K562 (cell line): Measurements from ENCODE around the gene ZNF22. TPM values are rescaled to one million over a fixed set of nuclear protein-coding genes. Genes with fewer than 3 reads are reported as not detected.
A peak's percentile ranks its signal among the peaks of the same experiment; 100 is the strongest.

Experiments used
- ASH1L ChIP-seq: fragments of 450-650 bp; IDR thresholded peaks from 2 replicates; pipeline ENCODE4 v1.6.1; 2018; ENCODE audit warnings: borderline replicate concordance, mild to moderate bottlenecking, low read depth; ENCODE audit not compliant: partially characterized antibody
- BCOR ChIP-seq: fragments of 450-650 bp; IDR thresholded peaks from 2 replicates; pipeline ENCODE4 v1.6.1; 2016
- E4F1 ChIP-seq: fragments of 250-450 bp; sonication (Bioruptor Pico); IDR thresholded peaks from 2 replicates; pipeline ENCODE4 v1.5.0; 2021; ENCODE audit warnings: mild to moderate bottlenecking, borderline replicate concordance
- ELK1 ChIP-seq: sonication (generic); formaldehyde crosslinking; IDR thresholded peaks from 2 replicates; pipeline ENCODE4 v1.8.1; 2022; ENCODE audit warnings: missing genetic modification reagents
- ETS1 ChIP-seq: conservative IDR thresholded peaks from 2 replicates; pipeline ENCODE4 v1.6.1; 2011; ENCODE audit warnings: low read depth, mild to moderate bottlenecking, low read length; ENCODE audit not compliant: control insufficient read depth
- ETV1 ChIP-seq: fragments of 450-650 bp; conservative IDR thresholded peaks from 2 replicates; pipeline ENCODE4 v1.6.1; 2016; ENCODE audit warnings: missing genetic modification characterization, control low read depth, low read depth, missing compliant biosample characterization
- FOXJ3 ChIP-seq: sonication (generic); formaldehyde crosslinking; IDR thresholded peaks from 2 replicates; pipeline ENCODE4 v1.4.0; 2020; ENCODE audit warnings: mild to moderate bottlenecking, missing genetic modification reagents
- FOXK2 ChIP-seq, 2 experiments: fragments of 450-650 bp; IDR thresholded peaks in 1 of 2; conservative IDR thresholded peaks in 1 of 2; 2 replicates each; pipeline ENCODE4 v1.6.1; 2016; ENCODE audit warnings: low read depth in 2 of 2, mild to moderate bottlenecking in 1 of 2
- HDAC1 ChIP-seq, 2 experiments: fragments of 450-650 bp; IDR thresholded peaks; 2 replicates each; pipeline ENCODE4 v1.6.1; 2016 to 2017; ENCODE audit warnings: inconsistent platforms in 1 of 2, mild to moderate bottlenecking in 1 of 2, moderate library complexity in 1 of 2
- HOXB6 ChIP-seq: fragments of 250-450 bp; sonication (Bioruptor Pico); IDR thresholded peaks from 2 replicates; pipeline ENCODE4 v1.5.1; 2022; ENCODE audit warnings: mild to moderate bottlenecking, borderline replicate concordance
- ILK ChIP-seq: fragments of 450-650 bp; IDR thresholded peaks from 2 replicates; pipeline ENCODE4 v1.6.1; 2016; ENCODE audit warnings: missing genetic modification characterization, low read depth, mild to moderate bottlenecking, missing compliant biosample characterization, moderate library complexity, borderline replicate concordance
- MTA1 ChIP-seq: fragments of 450-650 bp; IDR thresholded peaks from 2 replicates; pipeline ENCODE4 v1.6.1; 2017; ENCODE audit warnings: borderline replicate concordance
- NRF1 ChIP-seq, 2 experiments: fragments of 450-650 bp; IDR thresholded peaks in 1 of 2; conservative IDR thresholded peaks in 1 of 2; 2 replicates each; pipeline ENCODE4 v1.6.1; 2014; ENCODE audit warnings: mild to moderate bottlenecking in 2 of 2
- PHF8 ChIP-seq: fragments of 200-600 bp; sonication (generic); IDR thresholded peaks from 2 replicates; pipeline ENCODE4 v1.6.1; 2012; ENCODE audit warnings: mixed run types, mild to moderate bottlenecking, inconsistent platforms, low read length, moderate library complexity, borderline replicate concordance
- TRIM24 ChIP-seq, 2 experiments: fragments of 450-650 bp; IDR thresholded peaks; 2 replicates each; pipeline ENCODE4 v1.6.1; 2016
- ZBTB26 ChIP-seq: fragments of 450-650 bp; formaldehyde crosslinking; IDR thresholded peaks from 2 replicates; pipeline ENCODE4 v1.4.0; 2022; ENCODE audit warnings: missing genetic modification characterization
- ZNF124 ChIP-seq: sonication (generic); formaldehyde crosslinking; IDR thresholded peaks from 2 replicates; pipeline ENCODE4 v1.8.1; 2022; ENCODE audit warnings: missing genetic modification reagents
- ZNF217 ChIP-seq: sonication (generic); formaldehyde crosslinking; IDR thresholded peaks from 2 replicates; pipeline ENCODE4 v1.8.0; 2022; ENCODE audit warnings: mild to moderate bottlenecking, missing genetic modification reagents
- ZNF639 ChIP-seq, 2 experiments: fragments of 200-800 bp in 1 of 2; sonication (Bioruptor generic) in 1 of 2; sonication (generic) in 1 of 2; formaldehyde crosslinking in 1 of 2; IDR thresholded peaks in 1 of 2; conservative IDR thresholded peaks in 1 of 2; 2 replicates each; pipeline versions ENCODE4 v1.5.0 to v1.6.1; 2016 to 2020; ENCODE audit warnings: missing compliant biosample characterization in 1 of 2, missing genetic modification characterization in 1 of 2, missing genetic modification reagents in 1 of 2
- polyA plus RNA-seq, 8 experiments: library from polyadenylated mRNA; depleted of rRNA in 4 of 8; stranded (reverse) in 5 of 8; unstranded in 3 of 8; fragments of >200 nt; fragmentation: Nextera tagmentation in 2 of 8; fragmentation: Illumina TruSeq in 1 of 8; extraction: Ambion mirVana in 2 of 8; extraction: Trizol in 1 of 8; gene quantifications; 2 replicates each; pipeline versions ENCODE4 v1.2.1 to v1.2.3, GENCODE V29; 2011 to 2014; ENCODE audit warnings: inconsistent platforms in 1 of 8, missing spikeins in 1 of 8
- total RNA-seq, 7 experiments: library from RNA; depleted of rRNA in 6 of 7; stranded (reverse); fragments of >200 nt in 6 of 7; fragmentation: Illumina TruSeq in 2 of 7; extraction: Trizol in 2 of 7; gene quantifications; 2 replicates each; pipeline versions ENCODE4 v1.2.1 to v1.2.3, GENCODE V29; 2011 to 2021; ENCODE audit warnings: low replicate concordance in 1 of 7

The ZNF22 gene
- total and polyA plus RNA-seq, 9 of the 15 experiments (the other 6 are each of a cell fraction or from before 2014, with no cell fraction given), result 36.2 to 98.7 (median 51.2) TPM

- no peak for TF ChIP-seq ZNF124 (CRISPR knock-in tag)
- TF ChIP-seq HDAC1 (IDR thresholded peaks at IDR 0.05), result peak in 1 of 2 experiments; percentile 53; a peak in 2 of 4 replicates
- TF ChIP-seq FOXK2 (conservative IDR thresholded peaks at IDR 0.05 in 1 of 2, IDR thresholded peaks at IDR 0.05 in 1 of 2; ENCODE audit: low read depth in 2 of 2), result no peak
- TF ChIP-seq ETV1 (tag), result no peak
- 0 out of 2 replicates have a peak, but pooled peaks have one; percentile 17 for TF ChIP-seq BCOR
- TF ChIP-seq ZBTB26 (CRISPR knock-in tag), result peak; percentile 92
- TF ChIP-seq TRIM24 (IDR thresholded peaks at IDR 0.05), result peak; percentile 51 to 56; a peak in 2 of 4 replicates
- no peak for TF ChIP-seq ETS1
- no peak for TF ChIP-seq ASH1L
- TF ChIP-seq ZNF639 (CRISPR knock-in tag; conservative IDR thresholded peaks at IDR 0.05 in 1 of 2, IDR thresholded peaks at IDR 0.05 in 1 of 2), result no peak
- no peak for TF ChIP-seq ELK1 (CRISPR knock-in tag)
- no peak for TF ChIP-seq FOXJ3 (CRISPR knock-in tag)
- TF ChIP-seq HOXB6 (CRISPR knock-in tag), result no peak
- no peak for TF ChIP-seq PHF8
- TF ChIP-seq ZNF217 (CRISPR knock-in tag), result no peak
- TF ChIP-seq MTA1, result no peak
- no peak for TF ChIP-seq E4F1
- TF ChIP-seq ILK, result no peak
- no peak for TF ChIP-seq NRF1 (conservative IDR thresholded peaks at IDR 0.05 in 1 of 2, IDR thresholded peaks at IDR 0.05 in 1 of 2)
These were observed 32.0 kb upstream of the ZNF22 start (continued) for GRCh38 chr10:44968500-44969400.
